GM21390 (cell line): ENCODE data around the gene OMA1.

Experiments used
- ATAC-seq: cut with Tn5 transposase; IDR thresholded peaks from one replicate; pipeline ENCODE4 v1.9.1; 2021; ENCODE audit not compliant: unreplicated experiment

Gene OMA1

DNA sequence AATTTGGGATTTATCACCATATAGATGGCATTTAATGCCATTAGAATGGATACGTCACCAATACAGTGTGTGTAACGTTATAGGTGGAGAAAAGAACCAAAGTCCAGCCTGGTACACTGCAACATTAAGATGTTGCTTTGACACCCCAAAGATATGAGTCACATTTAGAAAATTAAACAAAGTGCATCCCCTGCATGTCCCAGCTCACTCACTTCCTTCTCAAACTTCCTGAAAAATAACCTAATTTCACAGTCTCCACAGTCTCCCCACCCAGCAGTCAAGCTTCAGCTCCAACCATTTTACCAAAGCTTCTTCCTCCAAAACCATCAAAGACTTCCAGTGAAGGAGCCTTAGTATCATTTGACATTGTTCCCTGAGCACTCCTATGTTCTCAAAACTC is 111.9 kb downstream of the OMA1 start:
- no peak for ATAC-seq

DNA sequence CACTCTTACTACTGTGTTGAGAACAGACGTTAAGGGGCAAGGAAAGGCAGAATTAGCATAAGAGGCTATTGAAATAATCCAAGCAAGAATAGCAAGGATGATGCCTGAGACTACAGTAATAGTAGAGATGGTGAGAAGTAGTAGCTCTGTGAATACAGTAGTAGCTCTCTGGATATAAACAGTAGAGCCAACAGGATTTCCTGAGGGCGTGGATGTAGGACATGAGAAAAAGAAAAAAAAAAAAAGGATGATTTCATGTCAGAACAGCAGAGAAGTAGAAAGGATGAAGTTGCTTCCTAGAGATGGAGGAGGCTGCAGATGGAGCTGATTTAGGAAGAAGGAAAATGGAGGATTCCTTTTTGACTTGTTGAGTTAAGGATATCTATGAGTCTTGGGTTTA is 112.3 kb downstream of the OMA1 start:
- ATAC-seq = no peak

DNA sequence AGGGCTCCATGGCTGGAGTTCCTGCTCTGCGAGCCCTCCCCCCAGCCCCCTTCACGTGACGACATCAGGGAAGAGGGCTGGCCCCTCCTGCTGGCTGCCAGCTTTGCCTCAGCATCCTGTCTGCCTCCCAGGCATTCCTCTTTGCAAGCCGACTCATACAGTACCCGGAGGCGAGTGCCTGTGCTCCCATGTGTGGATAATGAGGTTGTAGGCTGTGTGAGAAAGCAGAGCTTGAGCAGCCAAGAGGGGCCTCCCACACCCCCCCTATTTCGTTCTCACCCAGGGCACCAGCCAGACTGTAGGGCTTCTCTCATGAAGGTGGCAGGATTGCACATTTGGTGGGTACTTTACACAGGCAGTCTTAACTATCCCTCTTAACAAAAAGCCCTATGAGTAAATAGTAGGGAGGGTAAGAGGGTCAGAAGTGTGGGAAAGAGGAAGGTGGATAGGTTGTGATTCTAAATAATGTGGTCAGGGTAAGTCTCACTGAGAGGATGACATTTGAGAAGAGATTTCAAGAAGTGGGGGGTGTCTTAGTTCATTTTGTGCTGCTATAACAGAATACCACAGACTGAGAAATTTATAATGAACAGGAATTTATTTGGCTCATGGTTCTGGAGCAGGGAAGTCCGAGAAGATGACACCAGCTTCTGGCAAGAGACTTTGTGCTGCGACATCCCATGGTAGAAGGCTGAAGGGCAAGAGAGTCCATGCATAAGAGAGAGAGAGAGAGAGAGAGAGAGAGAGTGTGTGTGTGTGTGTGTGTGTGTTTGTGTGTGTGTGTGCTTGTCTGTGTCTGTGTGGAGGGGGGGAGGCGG is 113.5 kb downstream of the OMA1 start:
- ATAC-seq = no peak

DNA sequence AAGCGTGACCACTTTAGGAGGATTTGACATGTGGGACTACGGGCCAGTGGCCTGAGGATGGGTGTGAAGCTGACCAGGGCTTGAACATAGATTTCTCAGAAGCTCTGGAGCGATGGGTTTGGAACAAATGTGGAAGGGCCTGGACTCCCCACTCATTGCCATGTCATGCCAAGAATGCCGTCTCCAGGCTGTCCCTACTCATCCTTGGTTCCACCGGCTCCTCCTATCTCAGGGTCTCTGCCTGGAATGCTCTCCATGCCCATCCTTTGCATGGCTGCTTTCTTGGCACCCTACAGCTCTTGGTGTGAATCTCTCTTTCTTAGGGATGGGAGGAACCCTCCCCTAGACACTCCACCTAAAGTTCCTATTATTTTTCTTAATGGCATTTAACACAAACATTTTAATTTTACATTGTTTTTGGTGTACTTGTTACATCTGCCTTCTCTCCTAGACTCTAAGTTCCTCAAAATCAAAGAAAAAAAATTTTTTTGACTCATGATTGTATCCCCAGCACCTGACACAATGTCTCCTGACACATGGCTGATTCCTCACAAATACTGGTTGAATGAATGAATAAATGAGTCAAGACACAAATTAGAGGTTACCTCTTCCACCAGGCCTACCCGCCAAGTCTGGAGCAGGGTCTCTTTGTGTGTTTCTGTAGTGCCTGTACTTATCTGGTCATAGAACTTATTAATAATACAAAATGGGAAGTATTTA is 114.5 kb downstream of the OMA1 start:
- ATAC-seq = no peak
